Activated CD8-positive, alpha-beta memory T cell treated with anti-CD3 and anti-CD28 coated beads, Interleukin-2, amount 10 ng/mL, durations not matched to agents 7 days and 5 days (primary cell): ENCODE data around the gene INPP5D. TPM values are rescaled to one million over a fixed set of nuclear protein-coding genes. Genes with fewer than 3 reads are reported as not detected.
"Not testable (repeated sequence)": the region's sequence is repeated elsewhere in the genome, so short reads cannot be mapped to it uniquely, and the experiment has no call there.

ENCODE experiments used
- ATAC-seq: fragments of 150-1000 bp; cut with Tn5 transposase; one replicate; pipeline ENCODE4 v1.10.0; 2021; ENCODE audit warnings: moderate library complexity
- CTCF ChIA-PET: fragments of 350-600 bp; sonication (Branson Sonifier 250); formaldehyde crosslinking; loops from one replicate; lab custom pipeline; 2021; ENCODE audit warnings: antibody characterized with exemption; lab: Charles Lee
- DNase-seq: peaks from one replicate; pipeline ENCODE4 v3.0.0-alpha.2; 2020
- H3K27ac Mint-ChIP-seq: one replicate; pipeline ENCODE4 v1.8.0; 2021; ENCODE audit warnings: mild to moderate bottlenecking, mixed read lengths
- H3K27me3 Mint-ChIP-seq: one replicate; pipeline ENCODE4 v1.8.0; 2021; ENCODE audit warnings: mixed read lengths
- H3K36me3 Mint-ChIP-seq: one replicate; pipeline ENCODE4 v1.8.0; 2021; ENCODE audit warnings: mild to moderate bottlenecking, mixed read lengths
- H3K4me1 Mint-ChIP-seq: one replicate; pipeline ENCODE4 v1.8.0; 2021; ENCODE audit warnings: mixed read lengths
- H3K4me3 Mint-ChIP-seq: one replicate; pipeline ENCODE4 v1.8.0; 2021; ENCODE audit warnings: mild to moderate bottlenecking, moderate library complexity, mixed read lengths
- H3K9me3 Mint-ChIP-seq: one replicate; pipeline ENCODE4 v1.8.0; 2022; ENCODE audit warnings: low read depth, mixed read lengths
- total RNA-seq, 2 experiments: library from RNA; stranded (reverse); gene quantifications; one replicate each; pipeline ENCODE4 v1.2.3, GENCODE V29; 2021

The INPP5D gene
- total RNA-seq, 2 experiments from 2014 or later = 140 to 152 TPM

GRCh38 chr2:233189025-233189424 is 128.9 kb downstream of the INPP5D start:
- DNase-seq (no peak), ATAC-seq (no peak)
- Mint-ChIP-seq H3K4me1 (peaks cover 3% of the 10 kb centered on the region), H3K9me3 (no peaks in the 10 kb centered on the region), H3K4me3 (no peak overlapping the region), H3K27me3 (no peaks in the 10 kb centered on the region), H3K27ac (peak overlapping the region; percentile 42), H3K36me3 (peaks cover 77% of the 10 kb centered on the region)
- CTCF ChIA-PET = interaction anchor here (1.7 kb wide), 1 partner anchor 62 kb away, joined by 5 read pairs; the partner anchor contains the start of gene ATG16L1

DNA sequence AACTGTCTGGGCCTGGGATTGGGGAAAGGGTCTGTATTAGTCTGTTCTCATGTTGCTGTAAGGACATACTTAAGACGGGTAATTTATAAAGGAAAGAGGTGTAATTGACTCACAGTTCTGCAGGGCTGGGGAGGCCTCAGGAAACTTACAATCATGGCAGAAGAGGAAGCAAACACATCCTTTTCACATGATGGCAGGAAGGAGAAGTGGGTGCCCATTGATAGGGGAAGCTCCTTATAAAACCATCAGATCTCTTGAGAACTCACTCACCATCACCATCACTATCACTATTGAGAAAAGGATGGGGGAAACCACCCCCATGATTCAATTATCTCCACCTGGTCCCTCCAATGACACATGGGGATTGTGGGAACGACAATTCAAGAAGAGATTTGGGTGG is 130.9 kb downstream of the INPP5D start:
- ATAC-seq, H3K4me1 Mint-ChIP-seq, H3K27me3 Mint-ChIP-seq, DNase-seq, H3K4me3 Mint-ChIP-seq, CTCF ChIA-PET, H3K9me3 Mint-ChIP-seq: not testable (repeated sequence)
- Mint-ChIP-seq H3K27ac (peak overlapping the region; percentile 12), H3K36me3 (peaks cover 68% of the 10 kb centered on the region)

DNA sequence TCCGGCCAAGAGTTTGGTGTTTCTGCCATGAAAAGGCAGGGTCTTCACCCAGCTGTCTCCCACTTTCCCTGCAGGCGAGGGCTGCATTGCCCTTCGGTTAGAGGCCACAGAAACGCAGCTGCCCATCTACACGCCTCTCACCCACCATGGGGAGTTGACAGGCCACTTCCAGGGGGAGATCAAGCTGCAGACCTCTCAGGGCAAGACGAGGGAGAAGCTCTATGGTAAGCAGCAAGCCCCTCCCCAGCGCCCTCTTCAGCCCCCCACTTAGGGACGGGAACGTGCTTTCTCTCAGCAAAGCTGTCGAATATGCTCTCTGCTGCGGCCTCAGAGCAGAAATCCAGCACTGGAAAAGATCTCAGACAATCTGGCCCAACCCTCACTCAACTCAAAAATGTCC is 133.6 kb downstream of the INPP5D start:
- no peak for DNase-seq
- Mint-ChIP-seq H3K4me1 (peaks cover 3% of the 10 kb centered on the region), H3K9me3 (no peaks in the 10 kb centered on the region), H3K36me3 (peaks cover 69% of the 10 kb centered on the region), H3K27ac (no peak overlapping the region), H3K27me3 (no peaks in the 10 kb centered on the region), H3K4me3 (no peak overlapping the region)
- CTCF ChIA-PET = interaction anchor here (1.0 kb wide), 1 partner anchor 140 kb away, joined by 3 read pairs; no protein-coding TSS in a partner anchor
- no peak for ATAC-seq

DNA sequence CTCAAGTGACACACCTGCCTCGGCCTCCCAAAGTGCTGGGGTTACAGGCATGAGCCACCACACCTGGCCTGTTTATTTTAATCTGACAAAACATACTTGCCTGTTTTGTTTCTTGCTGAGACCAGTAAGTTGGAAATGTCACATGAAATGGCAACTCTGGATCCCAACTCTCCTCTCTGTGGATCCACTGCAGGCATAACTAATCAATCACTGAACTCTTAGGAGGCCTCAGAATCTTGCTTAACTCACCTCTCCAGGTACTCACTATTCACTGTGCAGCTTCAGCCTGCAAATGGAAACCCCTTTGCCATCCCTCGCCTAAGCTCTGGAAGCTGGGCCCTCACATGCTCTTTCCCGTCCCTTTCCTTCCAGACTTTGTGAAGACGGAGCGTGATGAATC is 134.9 kb downstream of the INPP5D start:
- no peak overlapping the region for H3K4me3 Mint-ChIP-seq
- peaks cover 3% of the 10 kb centered on the region for H3K4me1 Mint-ChIP-seq
- no peaks in the 10 kb centered on the region for H3K9me3 Mint-ChIP-seq
- H3K27ac Mint-ChIP-seq = no peak overlapping the region
- no peaks in the 10 kb centered on the region for H3K27me3 Mint-ChIP-seq
- CTCF ChIA-PET = no interaction called here
- ATAC-seq (no peak), DNase-seq (no peak)
- H3K36me3 Mint-ChIP-seq = peaks cover 64% of the 10 kb centered on the region

DNA sequence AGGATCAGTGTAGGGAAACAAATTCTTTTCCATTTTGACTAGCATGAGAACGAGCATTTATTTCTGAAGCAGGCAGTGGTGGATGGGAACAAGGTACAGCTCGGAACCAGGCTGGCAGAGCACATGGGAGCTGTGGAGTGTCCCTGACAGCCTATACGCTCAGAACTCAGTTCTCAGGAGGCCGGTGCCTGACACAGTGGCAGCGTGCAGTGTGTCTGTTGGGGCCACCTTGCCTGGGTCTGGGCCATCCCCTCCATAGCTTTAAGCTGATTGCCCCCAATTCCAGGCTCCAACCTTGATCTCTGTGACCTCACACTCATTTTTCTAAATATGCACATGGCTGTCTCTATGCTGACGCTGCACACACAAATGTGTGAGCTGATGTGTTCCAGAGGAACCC is 136.9 kb downstream of the INPP5D start:
- Mint-ChIP-seq H3K36me3 (peaks cover 64% of the 10 kb centered on the region), H3K27me3 (no peaks in the 10 kb centered on the region), H3K9me3 (no peaks in the 10 kb centered on the region), H3K4me1 (no peaks in the 10 kb centered on the region), H3K27ac (no peak overlapping the region), H3K4me3 (no peak overlapping the region)
- ATAC-seq (no peak), DNase-seq (no peak)
- CTCF ChIA-PET = no interaction called here

DNA sequence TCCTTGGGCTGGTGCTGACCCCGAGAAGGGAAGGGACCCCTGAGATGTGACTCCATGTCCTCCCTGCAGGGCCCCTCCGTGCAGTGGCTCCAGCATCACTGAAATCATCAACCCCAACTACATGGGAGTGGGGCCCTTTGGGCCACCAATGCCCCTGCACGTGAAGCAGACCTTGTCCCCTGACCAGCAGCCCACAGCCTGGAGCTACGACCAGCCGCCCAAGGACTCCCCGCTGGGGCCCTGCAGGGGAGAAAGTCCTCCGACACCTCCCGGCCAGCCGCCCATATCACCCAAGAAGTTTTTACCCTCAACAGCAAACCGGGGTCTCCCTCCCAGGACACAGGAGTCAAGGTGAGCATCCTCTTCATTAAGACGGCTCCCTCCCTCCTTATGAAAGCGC is 137.9 kb downstream of the INPP5D start:
- peaks cover 69% of the 10 kb centered on the region for H3K36me3 Mint-ChIP-seq
- peaks cover 3% of the 10 kb centered on the region for H3K9me3 Mint-ChIP-seq
- H3K27ac Mint-ChIP-seq = peak overlapping the region; percentile 44
- H3K4me3 Mint-ChIP-seq = no peak overlapping the region
- no peaks in the 10 kb centered on the region for H3K4me1 Mint-ChIP-seq
- DNase-seq = no peak
- no peak for ATAC-seq
- CTCF ChIA-PET = no interaction called here
- no peaks in the 10 kb centered on the region for H3K27me3 Mint-ChIP-seq

- DNase-seq = no peak
- peaks cover 71% of the 10 kb centered on the region for H3K36me3 Mint-ChIP-seq
- CTCF ChIA-PET = no interaction called here
- H3K27ac Mint-ChIP-seq = no peak overlapping the region
- H3K4me1 Mint-ChIP-seq = no peaks in the 10 kb centered on the region
- peaks cover 3% of the 10 kb centered on the region for H3K9me3 Mint-ChIP-seq
- ATAC-seq = no peak
- H3K27me3 Mint-ChIP-seq = no peaks in the 10 kb centered on the region
- H3K4me3 Mint-ChIP-seq = no peak overlapping the region
Observed at GRCh38 chr2:233199870-233200269, 139.7 kb downstream of the INPP5D start.

DNA sequence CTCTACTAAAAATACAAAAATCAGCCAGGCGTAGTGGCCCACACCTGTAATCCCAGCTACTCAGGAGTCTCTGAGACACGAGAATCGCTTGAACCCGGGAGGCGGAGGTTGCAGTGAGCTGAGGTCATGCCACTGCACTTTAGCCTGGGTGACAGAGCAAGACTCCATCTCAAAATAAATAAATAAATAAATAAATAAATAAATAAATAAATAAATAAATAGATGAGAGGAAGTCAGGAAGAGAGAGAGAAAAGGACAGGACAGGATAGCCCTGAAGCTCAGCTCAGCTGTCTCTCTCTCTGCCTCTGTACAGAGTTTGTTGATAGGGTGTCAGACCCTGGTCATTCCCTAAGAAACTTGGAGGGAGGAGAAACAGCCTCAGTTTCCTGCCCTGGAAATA is 140.6 kb downstream of the INPP5D start:
- CTCF ChIA-PET = interaction anchor here (1.0 kb wide), 1 partner anchor 50 kb away, joined by 4 read pairs; the partner anchor contains the start of gene ATG16L1
- H3K9me3 Mint-ChIP-seq, H3K4me1 Mint-ChIP-seq, DNase-seq, H3K27me3 Mint-ChIP-seq, ATAC-seq, H3K27ac Mint-ChIP-seq, H3K4me3 Mint-ChIP-seq: not testable (repeated sequence)
- H3K36me3 Mint-ChIP-seq = peaks cover 72% of the 10 kb centered on the region

DNA sequence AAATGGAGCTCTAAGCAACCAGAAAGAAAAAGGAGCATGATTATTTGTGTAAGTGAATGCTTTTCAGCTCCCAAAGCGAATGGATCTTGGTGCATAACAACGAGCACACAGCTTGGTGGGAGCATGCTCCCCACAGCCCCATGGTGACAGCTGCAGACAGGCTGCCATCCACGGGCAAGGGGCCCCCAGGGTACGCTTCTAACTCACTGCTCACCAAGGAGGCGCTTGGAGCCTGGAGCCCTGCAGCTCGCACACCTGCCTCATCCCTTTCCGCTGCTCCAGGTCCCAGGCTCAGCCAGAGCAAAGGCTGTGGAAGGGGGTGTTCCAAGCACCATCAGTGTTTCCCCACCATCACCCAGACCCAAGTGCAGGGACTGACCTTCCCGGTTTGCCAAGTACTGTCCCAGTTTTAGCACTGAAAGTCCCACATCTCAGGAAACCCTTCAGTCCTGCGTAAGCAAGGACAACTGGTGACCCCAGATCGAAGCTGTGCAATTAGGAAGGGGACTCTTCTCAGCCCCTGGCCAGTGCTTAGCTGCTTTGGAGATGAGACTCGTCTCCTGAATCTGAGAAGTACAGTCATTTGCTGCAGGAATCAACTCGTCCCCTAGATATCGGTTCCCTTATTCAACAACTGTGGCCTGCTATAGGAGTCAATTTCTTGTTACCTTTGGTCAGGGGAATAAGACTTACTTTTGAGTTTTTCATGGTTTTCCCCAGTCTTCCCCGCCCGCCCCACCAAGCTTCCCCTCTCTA is 141.3 kb downstream of the INPP5D start:
- Mint-ChIP-seq H3K4me1 (no peaks in the 10 kb centered on the region), H3K4me3 (no peak overlapping the region), H3K9me3 (peaks cover 3% of the 10 kb centered on the region), H3K27me3 (no peaks in the 10 kb centered on the region), H3K27ac (no peak overlapping the region), H3K36me3 (peaks cover 66% of the 10 kb centered on the region)
- ATAC-seq = no peak
- no peak for DNase-seq
- CTCF ChIA-PET = interaction anchor here (1.0 kb wide), 1 partner anchor 50 kb away, joined by 4 read pairs; the partner anchor contains the start of gene ATG16L1

- peaks cover 1% of the 10 kb centered on the region for H3K4me1 Mint-ChIP-seq
- peaks cover 3% of the 10 kb centered on the region for H3K9me3 Mint-ChIP-seq
- CTCF ChIA-PET = no interaction called here
- no peaks in the 10 kb centered on the region for H3K27me3 Mint-ChIP-seq
- ATAC-seq (no peak), DNase-seq (no peak)
- H3K4me3 Mint-ChIP-seq = no peak overlapping the region
- peaks cover 62% of the 10 kb centered on the region for H3K36me3 Mint-ChIP-seq
- peak overlapping the region; percentile 37 for H3K27ac Mint-ChIP-seq
Observed at GRCh38 chr2:233202531-233202944, 142.4 kb downstream of the INPP5D start.

- DNase-seq (no peak), ATAC-seq (no peak)
- CTCF ChIA-PET = no interaction called here
- Mint-ChIP-seq H3K4me3 (no peak overlapping the region), H3K4me1 (peaks cover 6% of the 10 kb centered on the region), H3K9me3 (peaks cover 3% of the 10 kb centered on the region), H3K36me3 (peaks cover 57% of the 10 kb centered on the region), H3K27ac (peak overlapping the region; percentile 37), H3K27me3 (no peaks in the 10 kb centered on the region)
Observed at GRCh38 chr2:233203060-233203459, 142.9 kb downstream of the INPP5D start.

GRCh38 chr2:233204286-233204936 is 144.3 kb downstream of the INPP5D start:
- CTCF ChIA-PET = no interaction called here
- H3K4me3 Mint-ChIP-seq = no peak overlapping the region
- H3K36me3 Mint-ChIP-seq = peaks cover 53% of the 10 kb centered on the region
- H3K9me3 Mint-ChIP-seq = peaks cover 3% of the 10 kb centered on the region
- H3K27me3 Mint-ChIP-seq = no peaks in the 10 kb centered on the region
- no peak for DNase-seq
- no peak overlapping the region for H3K27ac Mint-ChIP-seq
- ATAC-seq = no peak
- H3K4me1 Mint-ChIP-seq = peaks cover 8% of the 10 kb centered on the region

DNA sequence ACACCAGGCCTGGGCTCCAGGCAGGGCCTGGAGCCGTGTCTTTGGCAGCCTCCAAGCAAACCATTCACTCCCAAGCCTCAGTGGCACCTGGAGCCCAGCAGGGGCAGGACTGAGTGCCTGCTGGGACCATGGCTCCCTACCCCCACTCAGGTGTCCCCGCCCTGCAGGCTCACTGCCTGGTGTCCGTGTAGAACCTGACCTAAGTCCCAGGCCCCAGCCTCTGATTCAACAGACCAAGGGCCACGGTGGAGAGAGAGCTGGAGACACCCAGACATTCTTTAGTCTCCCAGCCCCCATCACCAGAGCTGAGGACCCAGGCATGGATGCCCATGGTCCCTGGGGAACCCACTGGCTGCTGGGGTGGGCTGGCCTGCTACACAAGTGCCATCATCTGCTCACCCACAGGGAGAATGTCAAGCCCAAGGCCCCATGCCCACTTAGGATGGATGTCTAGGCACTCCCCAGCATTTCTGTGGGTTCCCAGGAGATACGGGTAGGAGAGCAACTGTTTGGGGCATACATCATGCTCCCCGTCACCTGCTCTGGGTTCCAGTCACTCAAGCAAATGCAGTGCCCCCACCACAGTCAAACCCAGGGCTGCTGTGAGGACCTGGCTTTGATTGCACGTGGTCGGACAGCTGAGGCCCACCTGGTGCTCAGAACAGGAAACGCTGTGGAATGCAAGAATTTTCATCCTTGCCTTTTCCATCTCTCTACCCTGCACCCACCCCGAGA is 148.4 kb downstream of the INPP5D start:
- DNase-seq = no peak
- Mint-ChIP-seq H3K36me3 (peaks cover 17% of the 10 kb centered on the region), H3K27ac (no peak overlapping the region), H3K27me3 (no peaks in the 10 kb centered on the region), H3K4me1 (peaks cover 8% of the 10 kb centered on the region), H3K4me3 (no peak overlapping the region), H3K9me3 (no peaks in the 10 kb centered on the region)
- CTCF ChIA-PET = no interaction called here
- no peak for ATAC-seq
